ENCODE measurements around the gene PANX2.

The PANX2 gene

DNA sequence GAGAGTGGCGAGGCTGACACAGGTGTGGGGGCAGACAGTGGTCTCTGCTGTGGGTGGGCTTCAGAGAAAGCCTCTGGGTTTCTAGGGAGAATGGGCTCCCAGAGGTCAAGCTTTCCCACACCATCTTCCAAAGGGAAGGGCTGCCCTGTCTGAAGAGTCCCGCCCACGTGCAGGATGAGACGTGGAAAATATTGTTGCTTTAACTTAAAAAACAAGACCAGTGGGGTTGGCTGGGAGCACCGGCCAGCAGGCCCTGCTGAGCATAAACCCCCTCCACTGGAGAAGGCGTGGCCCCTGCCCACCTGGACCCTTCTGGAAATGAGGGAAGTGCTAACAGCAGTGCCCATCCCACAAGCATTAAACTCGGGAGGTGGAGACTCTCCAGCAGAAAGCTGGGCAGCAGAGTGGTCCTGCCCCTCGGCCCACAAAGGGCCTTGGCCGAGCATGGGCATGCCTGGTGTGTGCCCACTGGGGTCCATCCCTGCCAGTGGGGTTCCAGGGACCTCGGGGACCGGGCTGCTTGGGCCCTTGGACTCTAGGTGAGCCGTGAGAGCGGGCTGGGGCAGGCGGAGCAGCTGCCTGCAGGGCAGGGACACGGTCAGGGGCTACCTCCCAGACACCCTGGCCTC lies 45.6 kb downstream of the PANX2 start:
- DNase-seq (ENCODE audit: low spot score) = no peak

DNA sequence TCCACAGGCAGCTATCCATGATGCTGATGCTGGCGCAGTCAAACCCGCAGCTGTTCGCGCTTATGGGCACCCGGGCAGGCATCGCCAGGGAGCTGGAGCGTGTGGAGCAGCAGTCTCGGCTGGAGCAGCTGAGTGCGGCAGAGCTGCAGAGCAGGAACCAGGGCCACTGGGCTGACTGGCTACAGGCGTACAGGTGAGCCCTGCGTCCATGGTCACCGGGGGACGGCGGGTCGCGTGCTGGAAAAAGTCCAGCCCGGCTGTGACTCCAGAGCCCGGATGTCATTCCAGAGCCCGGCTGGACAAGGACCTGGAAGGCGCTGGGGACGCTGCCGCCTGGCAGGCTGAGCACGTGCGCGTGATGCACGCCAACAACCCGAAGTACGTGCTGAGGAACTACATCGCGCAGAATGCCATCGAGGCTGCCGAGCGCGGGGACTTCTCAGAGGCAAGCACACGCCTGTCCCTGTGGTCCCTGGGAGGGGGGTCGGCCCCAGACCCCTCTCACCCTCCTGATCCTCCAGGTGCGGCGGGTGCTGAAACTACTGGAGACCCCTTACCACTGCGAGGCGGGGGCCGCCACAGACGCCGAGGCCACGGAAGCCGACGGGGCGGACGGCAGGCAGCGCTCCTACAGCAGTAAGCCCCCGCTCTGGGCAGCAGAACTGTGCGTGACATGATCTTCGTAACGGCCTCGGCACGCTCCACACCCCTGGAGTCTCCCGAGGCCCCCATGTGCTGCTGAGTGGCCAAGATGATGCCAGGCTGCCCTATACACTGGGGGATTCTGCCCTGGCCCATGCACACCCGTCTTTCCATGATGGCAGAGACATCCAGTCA lies 46.4 kb downstream of the PANX2 start:
- DNase-seq (ENCODE audit: low spot score) = no peak

DNA sequence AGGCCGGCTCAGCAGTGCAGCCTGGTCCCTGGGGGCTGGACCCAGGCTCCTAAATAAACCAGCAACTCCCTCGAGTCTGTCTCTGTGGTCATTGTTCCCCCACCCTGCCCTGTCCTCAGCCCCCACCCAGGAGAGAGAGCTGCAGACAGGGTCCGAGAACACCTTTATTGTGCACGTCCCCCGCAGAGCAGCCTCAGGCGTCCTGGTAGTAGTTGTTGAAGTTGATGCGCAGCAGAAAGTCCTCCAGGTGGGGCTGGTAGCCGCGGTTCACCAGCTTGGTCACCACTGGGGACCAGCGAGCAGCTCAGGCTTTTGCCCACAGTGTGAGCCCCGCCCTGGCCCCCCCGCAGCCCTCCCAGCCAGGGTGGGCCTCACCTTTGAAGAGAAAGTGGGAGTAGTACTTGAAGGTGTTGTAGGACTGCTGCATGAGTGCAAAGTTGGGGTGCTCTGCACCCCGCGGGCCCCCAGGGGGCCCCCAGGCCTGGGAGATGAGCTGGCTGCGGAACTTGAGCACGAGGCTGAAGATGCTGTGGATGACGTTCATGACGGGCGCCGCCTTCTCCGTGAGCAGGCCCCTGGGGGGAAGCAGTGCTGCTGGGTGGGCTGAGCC lies 47.1 kb downstream of the PANX2 start:
- no peak for DNase-seq (ENCODE audit: low spot score)

DNA sequence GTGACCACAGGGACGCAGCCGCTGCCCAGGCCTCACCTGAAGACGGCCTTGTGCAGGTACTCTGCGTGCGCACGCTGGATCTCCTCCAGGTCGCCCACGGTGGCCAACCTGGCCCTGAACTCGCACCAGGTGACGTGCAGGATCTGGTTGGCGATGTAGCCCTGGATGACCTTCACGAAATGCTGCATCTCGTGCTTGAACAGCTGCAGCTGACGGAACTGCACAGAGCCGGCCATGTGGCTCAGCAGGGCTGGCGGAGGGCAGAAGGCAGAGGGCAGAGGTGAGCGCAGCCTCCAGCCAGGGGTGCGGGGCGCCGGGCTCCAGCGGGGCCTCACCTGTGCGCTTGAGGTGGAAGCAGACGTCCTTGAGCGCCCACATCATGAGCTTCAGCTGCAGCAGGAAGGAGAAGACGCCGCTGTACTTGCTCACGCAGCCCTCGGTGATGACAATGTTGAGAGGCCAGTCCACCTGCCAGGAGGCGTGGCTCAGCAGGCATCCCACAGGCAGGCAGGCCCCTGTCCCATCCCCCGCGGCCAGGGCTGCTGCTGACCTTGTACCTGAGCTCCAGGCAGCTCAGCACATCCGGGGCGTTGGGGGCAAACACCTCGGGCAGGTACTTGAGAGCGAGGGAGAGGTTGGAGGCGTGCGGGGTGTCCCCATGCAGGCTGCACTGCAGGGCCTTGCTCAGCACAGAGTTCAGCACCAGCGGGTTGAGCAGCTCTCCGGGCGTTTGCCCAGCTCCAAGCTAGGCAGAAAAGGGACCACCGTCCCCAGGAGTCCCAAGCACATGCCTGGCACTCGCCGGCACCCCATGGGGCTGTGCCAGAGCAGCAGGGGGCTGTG lies 47.8 kb downstream of the PANX2 start:
- DNase-seq (ENCODE audit: low spot score) = no peak

DNA sequence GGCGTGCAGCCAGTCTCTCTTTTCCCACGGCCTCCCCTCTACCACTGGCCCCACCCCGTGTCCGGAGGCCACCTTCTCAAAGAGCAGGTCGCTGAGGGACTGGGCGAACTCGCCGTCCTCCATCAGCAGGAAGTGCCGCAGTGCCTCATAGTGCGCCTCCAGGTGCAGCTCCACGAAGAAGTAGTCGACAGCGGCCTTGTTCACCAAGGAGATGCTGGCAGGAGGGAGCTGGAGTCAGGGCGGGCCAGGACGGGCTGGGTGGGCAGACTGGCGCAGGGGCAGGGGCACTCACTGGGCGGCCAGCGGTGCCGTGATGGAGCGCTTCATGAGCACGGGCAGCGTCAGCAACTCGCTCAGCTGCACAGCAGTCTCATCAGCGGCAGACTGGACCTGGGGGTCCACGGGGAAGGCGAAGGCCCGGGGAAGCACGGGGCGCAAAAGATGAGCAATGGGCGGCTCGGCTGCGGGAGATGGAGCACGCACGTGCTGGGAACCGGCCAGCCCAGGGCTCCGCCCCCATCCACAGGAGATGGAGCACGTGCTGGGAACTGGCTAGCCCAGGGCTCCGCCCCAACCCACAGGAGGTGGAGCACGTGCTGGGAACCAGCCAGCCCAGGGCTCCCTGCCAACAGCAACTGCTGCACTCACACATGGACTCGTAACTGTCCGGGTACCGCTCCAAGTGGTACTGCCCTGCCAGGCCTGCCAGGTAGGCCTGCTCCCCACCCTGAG lies 48.6 kb downstream of the PANX2 start:
- DNase-seq (ENCODE audit: low spot score) = no peak

DNA sequence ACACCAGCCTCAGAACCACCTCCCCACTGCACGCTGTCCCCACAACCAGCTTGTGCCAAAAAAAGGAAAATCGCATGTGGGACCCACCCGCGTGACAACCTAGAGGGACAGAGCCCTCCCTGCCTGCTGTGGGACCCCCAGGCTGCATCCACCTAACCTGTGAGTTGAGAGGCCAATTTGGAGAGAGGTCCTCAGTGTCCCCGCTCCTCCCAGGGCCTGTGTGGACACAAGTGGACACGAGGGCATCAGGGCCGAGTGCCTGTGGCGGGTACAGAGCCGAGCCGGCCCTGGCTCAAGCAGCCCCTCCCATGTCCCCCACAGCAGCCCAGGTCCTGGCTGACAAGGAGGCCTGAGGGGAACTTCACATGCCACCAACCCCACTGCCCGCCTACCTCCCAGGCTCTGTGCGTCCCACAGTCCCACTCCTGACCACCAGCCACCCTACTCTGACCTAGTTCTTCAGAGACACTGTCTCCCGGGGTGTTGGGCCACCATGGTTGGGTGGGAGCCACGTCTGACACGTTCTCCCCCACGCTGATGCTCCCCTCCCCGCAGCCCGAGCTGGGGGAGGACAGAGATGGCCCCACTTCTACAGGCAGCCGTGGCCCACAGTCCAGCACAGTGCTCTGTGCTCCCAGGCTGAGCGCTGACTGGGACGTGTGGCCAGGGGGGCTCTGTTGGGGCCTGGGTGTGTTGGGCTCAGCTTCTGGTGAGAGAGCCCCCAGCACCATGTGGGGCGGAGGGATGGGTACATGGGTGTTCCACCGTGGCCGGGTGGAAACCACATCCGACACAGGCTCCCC lies 49.5 kb downstream of the PANX2 start:
- no peak for DNase-seq (ENCODE audit: low spot score)

DNA sequence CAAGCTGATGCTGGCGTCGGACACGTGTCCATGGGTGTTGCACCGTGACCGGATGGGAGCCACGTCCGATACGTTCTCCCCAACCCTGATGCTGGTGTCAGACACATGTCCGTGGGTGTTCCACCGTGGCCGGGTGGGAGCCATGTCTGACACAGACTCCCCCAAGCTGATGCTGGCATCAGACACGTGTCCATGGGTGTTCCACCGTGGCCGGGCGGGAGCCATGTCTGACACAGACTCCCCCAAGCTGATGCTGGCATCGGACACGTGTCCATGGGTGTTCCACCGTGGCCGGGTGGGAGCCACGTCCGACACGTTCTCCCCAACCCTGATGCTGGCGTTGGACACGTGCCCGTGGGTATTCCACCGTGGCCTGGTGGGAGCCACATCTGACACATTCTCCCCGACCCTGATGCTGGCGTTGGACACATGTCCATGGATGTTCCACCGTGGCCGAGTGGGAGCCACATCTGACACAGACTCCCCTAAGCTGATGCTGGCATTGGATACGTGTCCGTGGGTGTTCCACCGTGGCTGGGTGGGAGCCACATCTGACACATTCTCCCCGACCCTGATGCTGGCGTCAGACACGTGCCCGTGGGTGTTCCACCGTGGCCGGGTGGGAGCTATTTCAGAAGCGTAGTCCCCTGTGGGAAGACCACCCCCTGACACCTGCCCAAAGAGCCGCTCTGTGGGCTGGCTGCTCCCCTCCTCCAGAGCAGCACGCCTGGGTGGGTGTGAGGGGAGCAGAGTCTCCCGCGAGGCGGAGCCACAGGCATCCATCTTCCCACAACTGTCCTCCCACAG lies 50.3 kb downstream of the PANX2 start:
- no peak for DNase-seq (ENCODE audit: low spot score)

DNA sequence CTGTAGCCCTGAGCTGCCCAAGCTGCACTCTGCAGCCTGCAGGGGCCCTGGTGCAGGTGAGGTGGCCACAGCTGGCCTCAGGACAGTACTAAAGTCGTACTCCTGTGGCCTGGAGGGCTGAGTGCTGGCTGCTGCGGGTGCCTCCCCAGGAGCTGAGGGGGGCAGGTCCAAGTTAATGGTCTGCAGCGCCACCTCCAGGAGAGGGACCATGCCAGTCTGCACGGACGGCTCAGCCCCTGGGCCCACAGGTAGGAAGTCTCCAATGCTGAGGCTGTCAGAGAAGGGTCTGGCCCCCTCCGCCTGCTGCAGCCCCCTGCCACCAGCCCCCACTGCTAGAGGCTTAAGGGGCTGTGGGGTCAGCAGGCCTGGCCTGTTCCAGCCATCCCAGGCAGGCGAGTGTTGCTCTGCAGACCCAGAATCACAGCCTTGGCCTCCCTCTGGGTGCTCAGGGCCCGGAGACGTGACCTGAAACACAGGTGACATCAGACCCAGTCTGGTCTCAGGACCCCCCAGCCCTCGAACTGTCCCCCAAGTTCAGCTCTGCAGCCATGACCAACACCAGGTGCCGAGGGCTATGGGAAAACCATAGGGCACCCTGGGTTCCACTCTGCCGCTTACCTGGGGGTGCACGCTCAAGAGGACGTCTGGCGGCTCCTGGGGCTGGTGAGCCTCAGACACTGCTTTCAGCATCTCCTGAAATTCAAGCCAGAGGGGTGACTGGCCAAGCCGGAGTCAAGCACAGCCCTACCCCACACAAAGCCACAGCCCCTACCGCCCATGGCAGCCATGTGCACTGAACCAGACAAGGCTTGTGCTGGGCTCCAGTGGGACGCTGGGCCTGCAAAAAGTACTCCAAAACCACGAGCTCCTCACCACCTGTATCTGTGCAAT lies 51.1 kb downstream of the PANX2 start:
- DNase-seq (ENCODE audit: low spot score) = no peak

DNA sequence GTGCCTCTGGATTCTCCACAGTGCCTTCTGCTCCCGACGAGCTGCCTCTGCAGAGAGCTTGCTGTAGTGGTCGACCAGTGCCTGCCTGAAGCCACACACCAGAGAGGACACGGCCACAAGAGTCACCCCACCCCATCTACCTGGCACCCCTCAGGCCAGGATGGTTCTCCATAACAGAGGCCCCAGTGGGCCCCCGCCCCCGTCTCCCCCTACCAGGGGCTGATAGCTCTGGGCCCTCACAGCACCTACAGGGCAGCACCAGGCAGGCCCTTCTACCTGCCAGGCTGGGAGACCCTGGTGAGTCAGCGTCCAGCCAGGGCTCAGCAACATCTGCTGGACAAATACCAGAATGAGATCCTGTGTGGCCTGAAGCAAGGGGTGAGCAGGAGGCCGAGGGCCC lies 52.0 kb downstream of the PANX2 start:
- DNase-seq (ENCODE audit: low spot score) = no peak

DNA sequence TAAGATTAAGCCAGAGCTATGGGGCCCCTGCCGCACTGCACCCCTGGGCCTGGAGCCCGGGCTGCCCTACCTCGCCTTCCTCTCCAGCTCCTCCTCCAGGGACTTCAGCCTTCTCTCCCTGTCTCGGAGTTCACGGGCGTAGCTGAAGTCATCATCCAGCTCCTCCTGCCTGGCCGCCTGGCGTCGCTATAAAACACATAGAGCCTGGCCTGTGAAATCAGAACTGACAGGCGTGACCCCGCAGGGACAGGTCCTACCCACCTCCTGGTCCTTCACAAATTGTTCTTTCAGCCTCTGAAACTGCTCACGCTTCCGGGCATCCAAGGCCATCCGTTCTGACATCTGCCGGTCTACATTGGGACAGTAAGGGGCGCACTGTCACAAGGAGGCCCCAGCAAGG lies 53.5 kb downstream of the PANX2 start:
- DNase-seq (ENCODE audit: low spot score) = no peak

DNA sequence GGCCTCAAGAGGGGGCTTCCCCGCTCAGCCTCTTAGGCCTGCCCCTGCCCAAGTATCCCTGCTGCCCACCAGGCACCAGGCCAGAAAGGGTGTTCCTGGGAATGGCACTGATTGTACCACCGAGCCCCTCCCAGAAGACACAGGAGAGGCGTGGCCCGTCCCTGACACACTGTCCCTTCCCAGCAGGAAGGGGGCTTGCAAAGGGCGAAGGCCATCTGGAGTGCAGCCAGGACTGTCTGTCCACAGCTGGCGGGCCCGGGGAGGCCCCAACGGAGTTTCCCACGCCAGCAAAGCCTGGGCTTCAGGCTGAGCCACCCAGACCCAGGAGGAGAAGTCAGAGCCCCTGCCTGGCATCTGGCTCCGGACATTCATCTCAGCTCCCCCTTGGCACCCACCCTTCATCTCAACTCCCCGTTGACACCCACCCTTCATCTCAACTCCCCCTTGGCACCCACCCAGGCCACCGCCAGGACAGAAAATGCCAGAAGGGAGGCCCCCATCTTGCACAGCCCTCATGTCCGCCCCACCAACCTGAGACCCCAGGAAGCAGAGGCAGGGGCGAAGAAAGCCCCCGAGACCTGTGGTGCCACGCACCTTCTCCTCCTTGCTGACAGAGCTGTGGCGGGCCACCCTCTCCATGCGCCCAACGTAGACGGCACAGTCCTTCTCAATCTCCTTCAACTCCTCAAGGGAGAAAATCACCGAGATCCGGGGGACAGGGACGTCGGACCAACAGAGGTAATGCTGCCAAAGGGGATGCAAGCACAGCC lies 54.9 kb downstream of the PANX2 start:
- DNase-seq (ENCODE audit: low spot score) = no peak

DNA sequence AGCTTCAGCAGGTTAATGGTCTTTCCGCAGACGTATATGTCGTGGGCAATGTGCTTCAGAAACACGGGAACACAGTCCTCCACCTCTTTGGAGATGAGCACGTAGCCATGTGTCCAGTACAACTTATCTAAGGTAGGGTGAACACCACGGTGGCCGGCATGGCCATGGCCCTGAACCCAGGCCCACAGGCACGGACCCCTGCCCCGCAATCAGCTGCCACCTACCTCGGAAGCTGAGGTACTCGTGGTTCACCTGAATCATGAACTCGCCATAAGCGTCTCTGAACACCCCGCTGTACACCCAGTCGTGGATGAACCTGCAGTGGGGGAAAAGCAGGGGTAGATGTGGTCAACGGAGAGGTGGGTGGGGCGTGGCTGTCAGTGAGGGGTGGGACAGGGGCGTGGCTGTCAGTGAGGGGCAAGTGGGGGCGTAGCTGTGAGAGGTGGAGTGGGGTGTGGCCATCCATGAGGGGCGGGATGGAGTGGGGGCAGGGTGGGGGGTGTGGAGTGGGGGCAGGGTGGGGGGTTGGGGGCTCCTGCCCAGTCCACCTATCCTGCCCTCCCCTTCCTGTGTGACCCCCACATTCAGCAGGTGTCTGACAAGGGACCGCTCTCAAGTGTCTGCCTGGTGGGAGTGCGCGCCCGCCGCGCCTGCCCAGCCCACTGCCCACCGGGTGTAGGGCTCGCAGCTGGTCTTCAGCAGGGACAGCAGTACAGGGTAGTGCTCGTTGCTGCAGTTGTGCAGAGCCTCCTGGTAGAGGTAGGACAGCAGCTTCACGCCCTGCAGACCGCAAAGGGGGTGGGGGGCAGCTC lies 55.7 kb downstream of the PANX2 start:
- DNase-seq (ENCODE audit: low spot score) = no peak

DNA sequence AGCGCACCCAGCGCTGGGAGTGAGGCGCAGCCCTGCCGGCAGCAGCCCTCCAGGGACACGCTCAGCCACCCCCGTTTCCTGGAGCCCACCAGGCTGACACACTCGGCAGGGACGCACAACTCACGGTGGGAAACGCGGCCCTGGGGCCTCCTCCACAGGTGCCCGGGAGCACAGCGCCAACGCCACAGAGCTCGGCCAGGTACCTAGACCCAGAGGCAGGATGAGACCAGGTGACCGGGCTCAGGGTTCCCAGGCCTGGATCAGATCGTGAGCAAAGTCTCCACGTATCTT lies 56.3 kb downstream of the PANX2 start:
- DNase-seq (ENCODE audit: low spot score) = no peak

DNA sequence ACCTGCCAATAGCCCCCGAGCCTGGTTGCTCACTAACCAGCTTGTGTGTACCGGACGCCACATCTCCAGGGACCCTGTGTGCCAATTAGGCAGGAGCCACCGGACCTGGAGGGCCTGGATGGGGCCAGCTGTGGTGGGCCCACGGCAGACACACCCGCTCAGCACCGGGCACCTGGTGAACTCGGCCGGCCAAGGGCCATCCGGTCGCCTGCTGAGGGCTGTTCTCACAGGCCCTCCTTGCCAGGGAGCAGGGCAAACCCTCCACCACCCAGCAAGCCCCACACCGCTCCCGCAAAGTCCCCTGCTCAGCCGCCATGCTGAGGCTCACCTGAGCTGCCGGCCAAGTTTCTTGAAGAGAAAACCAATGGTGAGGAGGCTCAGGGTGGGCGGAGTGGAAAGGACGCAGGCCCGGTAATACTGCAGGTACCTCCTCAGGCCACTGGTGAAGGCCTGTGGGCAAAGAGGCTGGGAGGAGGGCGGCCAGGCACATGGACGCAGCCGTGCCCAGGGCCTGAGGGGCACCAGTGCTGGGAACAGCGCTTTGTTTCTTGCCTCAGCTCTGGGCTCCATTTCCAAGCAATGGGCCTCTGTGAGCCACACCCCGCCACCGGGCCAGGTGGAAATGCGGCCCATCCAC lies 57.2 kb downstream of the PANX2 start:
- no peak for DNase-seq (ENCODE audit: low spot score)

DNA sequence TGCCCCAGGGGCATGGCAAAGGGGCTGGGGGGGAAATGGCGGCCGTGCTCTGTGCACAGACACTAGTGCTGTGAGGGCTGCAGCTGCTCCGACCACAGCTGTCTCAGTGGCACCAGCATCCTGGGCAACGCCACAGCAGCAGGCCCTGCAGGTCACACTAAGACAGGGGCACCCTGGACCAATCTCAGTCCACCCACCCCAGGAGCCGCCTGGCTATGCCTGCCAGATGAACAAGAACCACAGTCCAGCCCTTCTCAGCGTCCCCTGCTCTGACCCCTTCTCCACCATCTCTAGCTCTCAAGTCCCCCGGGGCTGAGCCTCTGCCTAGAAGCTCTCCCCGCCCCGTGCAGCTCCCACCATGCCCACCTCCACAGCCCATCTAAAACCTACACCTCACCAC lies 57.8 kb downstream of the PANX2 start:
- no peak for DNase-seq (ENCODE audit: low spot score)

DNA sequence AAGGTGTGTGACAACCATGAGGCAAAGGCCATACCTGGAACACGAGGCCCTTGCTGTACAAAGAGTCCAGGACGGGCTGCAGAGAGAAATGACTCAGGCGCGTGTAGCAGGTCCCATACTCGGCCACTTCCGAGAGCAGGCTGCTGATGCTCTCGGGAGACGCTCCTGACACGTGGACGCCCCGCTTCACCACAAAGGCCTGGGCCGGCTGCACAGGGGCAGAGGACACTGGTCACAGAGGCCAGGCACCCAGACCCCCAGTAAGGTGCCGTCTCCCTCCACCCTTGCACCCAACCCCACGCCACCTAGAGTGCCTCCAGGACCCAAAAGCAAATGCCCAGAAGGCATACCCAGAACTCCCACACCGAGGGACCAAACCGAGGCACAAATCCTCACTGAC lies 58.8 kb downstream of the PANX2 start:
- DNase-seq (ENCODE audit: low spot score) = no peak

Measured in Ammon's horn (tissue), 1 donor.